GM18867 (cell line): ENCODE data around the gene NUMA1.

Source experiments
- ATAC-seq: cut with Tn5 transposase; IDR thresholded peaks from one replicate; pipeline ENCODE4 v1.9.1; 2021; ENCODE audit warnings: mild to moderate bottlenecking, moderate library complexity; ENCODE audit not compliant: unreplicated experiment

NUMA1 gene

DNA sequence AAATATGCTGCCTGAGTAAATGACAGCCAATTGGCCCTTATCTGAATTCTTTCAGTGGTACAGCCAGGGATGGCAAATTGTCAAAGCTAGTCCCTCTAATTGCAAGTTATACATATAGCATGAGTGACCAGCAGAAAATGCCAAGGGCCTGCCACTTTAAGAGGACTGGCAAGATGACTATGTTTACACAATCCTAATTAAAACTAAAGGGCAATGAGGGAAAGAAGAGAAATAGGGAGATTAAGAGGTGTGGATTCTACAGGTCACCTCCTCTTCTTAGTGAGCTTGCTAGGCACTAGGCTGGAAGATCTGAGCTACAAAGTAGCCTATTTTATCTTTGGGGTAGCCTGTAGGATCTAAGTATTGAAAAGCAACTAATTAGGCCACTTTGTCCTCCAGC lies 13.5 kb downstream of the NUMA1 start:
- ATAC-seq, result no peak

DNA sequence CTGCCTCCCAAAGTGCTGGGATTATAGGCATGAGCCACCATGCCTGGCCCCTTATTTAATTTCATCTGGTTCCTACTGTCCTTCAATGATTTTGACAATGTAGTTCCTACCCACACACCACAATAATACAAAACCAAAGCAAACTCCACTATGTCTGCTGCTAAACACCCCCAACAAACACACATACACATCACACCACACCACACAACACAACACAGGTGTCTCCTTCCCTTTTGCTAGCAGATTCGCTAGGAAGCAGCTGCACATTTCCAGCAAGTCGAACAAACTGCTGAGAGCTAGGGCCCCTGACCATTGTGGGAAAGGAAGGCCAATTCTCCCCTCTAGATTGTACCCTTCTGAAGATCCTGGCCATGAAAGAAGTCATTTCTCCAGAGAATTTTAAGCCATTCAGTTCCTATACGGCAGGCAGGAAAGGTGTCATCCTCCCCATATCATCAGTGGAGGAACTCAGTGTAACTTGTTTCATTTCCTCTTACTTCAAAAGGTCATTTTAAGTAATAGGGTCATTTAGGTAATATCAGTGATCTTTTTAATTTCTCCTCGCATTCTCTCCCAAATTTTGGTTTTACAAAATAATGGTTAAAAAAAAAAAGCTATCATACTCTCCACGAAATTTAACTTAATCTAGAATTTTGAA lies 18.5 kb downstream of the NUMA1 start:
- no peak for ATAC-seq

DNA sequence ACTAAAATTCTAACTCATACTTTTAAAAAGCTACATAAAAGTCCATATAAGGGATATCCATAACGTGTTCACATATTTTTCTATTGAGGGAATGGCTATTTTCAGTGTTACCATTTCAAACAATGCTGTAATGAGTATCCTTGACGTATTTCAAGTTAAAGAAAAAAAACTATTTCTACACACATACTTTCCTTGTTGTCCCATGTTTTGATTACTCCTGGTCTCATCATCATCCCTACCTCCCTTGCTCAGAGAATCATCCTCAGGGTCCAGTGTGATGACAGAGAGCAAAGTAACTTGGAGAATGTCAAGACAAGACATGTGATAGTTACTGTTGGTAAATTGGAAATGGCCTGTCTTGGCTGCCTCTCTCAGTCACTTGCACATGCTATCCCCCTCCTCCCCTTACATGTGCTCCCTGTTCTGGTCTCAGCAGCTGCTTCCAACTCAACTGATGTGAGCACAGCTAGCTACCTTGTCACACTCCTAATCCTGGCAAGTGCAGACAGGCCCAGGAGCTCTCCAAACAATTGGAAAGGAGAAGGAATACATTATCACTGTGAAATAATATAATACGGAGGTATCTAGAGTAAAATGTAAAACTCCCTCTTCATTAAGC lies 21.8 kb downstream of the NUMA1 start:
- ATAC-seq, result no peak

DNA sequence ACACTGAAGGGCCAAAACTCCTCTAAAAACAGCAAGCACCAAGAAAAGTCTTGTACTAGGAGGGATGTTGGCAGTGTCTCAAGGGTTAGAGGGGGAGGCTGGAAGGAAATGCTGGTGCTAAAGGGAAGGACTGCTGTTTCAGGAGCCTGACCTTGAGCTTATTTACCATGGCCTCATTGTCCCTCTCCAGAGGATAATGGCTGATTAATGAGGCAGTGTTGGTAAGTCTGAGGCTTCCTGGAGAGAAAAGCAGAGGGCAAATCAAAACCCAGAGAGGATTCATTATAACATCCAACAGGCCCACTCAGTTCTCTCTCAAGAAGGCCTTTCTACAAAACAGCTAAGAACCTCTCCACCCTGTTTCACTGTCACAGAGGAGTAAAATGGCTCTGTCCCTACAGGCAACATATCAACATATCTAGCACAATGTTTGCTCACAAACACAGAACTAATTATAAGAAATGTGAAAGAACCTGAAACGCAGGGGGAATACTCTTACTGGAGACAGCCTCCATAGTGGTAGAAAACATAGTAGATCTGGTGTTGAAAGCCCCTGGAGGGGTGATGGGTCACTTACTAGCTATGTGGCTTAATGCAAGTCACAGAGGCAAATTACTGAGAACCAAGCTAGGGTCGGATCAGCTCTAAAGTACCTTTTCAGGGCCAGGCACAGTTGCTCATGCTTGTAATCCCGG lies 31.4 kb downstream of the NUMA1 start:
- no peak for ATAC-seq

DNA sequence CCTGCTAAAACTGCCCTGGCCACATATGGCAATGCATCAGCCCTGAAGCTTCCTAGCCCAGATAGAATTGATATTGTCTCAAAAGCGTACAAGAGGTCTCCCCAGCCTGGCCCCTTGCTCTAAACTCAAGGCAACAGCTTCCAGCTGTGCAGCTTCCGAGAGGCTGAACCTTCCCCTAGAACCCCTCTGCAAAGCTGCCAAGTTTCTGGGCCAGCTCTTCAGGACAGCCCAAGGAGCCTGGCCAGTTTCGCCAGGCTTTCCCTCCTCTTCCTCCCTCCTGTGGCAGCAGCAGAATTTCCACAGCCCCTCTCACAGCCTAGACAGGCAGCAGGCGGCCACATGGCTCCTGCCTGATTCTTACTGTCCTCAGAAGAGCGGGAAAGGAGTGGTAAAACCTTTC lies 34.5 kb downstream of the NUMA1 start:
- no peak for ATAC-seq

DNA sequence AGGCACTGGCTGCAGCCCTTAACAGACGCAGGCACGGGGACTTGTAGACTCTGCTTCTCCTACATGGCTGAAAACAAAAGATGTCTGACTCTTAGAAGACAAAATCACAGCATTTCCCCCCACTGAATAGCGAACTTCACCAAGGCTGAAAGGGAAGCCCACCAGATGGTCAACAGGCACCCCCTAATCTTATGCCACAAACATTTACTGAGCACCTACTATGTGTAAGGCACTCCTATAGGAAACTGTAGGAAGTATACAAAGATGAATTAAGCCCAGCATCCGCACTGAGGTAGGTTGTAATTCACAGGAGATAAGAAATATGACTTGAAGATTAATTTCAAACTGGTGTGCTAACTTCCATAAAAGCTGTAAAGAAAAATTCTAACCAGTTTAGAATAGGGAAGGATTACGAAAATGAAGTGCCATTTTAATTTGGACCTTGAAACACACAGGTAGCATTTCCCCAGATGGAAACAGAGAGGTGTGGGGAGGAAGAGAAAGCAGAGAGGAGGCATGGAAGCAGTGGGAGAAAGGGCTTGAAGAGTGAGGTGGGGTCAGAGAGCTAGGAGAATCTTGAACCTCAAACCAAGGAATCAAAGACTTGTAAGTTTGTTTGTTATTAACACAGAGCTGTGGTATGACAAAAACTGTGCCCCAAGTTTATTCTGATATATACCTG lies 38.1 kb downstream of the NUMA1 start:
- ATAC-seq, result no peak

DNA sequence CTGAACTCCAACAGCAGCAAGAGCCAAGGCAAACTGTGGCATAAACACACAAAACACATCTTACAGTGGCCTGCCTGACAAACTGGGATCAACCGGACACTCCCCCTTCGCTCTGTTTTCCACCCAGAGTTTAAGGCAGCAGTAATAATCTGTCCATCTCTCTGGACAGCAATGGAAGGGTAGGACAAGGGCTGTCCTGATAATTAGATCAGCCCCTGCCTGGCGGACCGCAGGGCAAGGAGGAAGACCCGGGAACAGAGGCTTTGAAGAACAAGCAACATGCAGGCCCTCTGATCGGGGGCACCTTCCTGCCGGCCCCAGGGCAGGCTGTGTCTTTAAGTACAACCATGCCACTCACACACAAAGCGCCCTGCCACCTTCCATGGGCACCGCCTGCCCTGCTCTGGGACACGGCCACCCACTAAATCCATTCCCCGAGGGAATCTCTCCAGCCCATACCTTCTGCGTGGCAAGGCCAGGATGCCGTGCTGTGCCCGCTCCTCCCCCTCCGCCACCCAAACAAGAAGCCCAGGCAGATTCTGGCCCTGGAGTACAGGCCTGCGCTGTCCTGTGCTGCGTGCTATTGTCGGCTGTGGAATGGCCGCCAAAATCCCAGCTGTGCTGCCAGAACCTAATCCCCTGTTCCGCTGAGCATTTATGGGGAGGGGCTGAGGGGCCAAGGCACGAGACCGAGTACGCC lies 38.8 kb downstream of the NUMA1 start:
- ATAC-seq, result no peak

DNA sequence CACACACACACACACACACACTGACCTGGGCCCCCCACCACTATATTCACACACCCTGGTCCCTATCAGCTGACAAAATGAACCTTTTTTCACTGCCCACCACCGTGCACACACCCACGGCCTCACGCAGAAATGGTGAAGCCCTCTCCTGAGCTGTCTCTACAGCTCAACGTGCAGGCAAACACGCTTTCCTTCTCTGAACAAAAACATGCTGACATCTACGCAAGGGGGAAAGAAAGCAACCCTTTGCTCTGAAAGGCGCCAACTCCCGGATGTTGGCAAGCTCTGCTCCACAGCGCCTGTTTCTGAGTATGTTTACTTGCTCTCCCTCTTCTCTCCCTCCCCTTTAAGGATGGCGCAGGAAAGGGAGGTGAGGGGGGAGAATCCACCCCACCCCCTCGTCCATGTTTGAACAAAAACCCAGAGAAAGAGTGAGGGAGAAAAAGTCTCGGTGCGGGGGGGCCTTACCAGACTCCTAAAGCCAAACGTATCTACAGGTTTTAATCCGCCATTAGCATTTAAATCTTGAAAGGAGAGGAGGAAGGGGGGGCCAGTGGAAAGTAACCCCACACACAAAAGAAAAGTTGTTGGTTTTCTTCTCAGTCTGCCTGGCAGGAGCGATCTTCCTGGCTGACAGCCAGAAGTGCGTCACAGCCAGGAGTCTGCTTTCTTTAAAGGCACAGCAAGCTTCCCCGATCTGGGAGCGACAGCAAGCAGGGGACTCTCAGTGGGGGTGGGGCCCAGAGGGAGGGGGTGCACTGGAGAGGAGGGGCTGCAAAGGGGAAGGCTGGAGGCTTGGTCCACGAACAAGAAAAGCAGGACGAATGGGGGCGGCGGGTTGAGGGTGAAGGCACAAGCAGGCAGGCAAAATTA lies 39.6 kb downstream of the NUMA1 start:
- no peak for ATAC-seq

DNA sequence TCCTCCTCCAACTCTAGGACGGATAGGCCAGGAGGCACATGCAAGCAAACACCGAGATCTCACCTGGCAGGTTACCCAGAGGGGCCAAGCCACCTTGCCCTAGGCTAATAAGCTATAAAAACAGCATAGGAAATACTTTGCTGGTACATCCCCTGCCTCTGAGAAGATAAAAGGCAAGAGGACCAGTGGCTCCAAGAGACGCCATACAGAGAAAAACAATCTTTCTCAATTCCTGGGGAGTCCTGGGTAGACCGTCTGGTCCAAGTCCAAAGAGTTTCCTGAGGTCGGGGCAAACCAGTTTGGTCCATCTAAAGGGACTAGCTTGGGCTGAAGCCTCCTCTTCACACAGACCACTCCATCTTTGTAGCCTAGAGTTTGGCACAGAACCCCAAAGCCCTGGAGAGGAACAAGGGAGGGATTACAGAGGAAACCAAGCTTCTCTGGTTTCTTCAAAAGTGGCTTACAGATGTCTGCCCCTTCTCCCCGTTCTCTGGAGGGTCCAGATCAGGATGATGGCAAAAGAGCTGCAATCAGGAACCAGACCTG lies 40.4 kb downstream of the NUMA1 start:
- no peak for ATAC-seq

DNA sequence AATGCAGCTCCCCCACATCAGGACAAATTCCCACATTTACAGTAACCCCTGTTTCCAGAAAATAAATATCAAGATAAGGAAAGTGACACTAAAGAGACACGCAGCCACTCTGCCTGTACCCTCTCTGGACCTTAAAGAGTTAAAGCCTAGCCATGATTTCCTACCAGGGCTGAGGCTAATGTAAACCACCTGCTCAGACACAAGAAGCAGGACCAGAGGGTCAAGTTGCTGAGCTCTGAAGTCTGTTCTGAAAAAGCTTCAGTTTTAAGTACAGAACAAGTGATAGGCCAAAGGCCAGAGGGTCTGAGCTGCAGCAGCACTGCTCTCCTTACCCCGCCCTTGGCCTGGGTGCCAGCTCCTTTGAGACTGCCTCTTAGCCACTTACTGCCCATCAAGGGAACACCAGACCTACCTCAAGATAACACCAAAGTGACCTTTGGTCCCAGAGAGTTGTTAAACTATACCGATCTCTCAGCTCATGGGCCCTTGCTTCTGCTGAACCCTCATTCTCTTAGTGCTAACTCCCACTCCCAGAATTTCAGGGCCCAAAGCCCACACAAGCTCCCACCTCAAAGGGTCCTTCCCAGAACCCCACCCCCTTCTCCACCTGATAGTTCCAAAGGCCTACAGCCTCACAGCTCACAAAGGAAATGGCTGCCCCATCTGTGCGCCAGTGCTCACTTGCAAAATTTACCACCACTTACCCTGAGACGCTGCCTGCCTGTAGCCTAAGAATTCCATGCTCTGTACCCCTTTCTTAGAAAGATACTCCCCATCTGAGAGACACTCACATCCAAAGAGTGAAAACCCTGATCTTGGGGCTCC lies 41.1 kb downstream of the NUMA1 start:
- no peak for ATAC-seq

DNA sequence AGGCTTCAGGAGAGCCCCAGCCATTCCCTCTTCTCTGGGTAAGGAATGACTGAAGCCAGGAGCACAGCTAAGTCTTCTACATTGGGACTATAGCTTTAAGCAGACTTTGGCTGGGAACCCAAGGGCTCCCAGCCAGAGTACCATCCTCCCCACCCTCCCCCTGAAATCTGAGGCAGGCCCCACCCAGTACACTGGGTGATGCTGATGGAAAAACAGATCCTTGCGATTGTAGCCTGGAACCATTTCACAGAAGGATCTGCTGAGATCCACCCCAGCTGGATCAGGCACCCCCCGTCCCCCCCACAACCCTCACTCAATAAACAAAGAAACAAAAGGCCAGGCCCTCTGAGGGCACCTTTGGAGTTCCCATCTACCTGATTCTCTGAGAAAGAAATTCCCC lies 41.9 kb downstream of the NUMA1 start:
- no peak for ATAC-seq

DNA sequence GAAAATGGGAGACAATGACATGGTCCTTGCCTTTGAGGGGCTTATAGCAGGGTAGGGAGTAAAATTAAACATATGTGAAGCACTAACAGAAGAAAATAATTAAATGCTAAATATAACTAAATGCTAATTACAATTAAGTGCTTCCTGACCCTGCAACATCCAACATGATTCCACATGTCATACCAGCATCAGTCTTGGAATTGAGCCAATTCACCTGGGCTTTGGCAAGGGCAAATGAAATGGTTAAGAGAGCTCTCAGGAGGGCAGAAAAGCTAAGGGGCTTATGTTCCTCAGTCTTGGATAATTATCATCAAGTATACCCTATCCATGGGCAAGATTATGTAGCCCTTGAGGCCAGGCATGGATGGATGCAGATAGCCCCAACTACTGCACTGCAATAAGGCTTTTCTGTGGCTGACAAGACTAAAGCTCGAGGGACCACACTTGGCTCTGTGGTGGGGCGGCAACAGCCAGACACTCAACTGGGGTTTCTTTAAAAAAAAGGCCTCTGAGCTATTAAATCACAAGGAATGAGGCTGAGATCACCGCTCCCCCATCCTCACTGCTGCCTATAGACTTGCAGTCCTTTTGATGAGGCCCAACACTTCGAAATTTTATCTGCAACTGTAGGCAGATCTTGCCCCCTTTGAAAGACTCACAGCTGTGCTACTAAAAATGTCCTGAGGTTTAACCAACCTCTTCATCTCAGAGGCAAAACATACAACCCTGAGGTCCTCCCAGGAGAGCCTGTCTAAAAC lies 42.6 kb downstream of the NUMA1 start:
- no peak for ATAC-seq

DNA sequence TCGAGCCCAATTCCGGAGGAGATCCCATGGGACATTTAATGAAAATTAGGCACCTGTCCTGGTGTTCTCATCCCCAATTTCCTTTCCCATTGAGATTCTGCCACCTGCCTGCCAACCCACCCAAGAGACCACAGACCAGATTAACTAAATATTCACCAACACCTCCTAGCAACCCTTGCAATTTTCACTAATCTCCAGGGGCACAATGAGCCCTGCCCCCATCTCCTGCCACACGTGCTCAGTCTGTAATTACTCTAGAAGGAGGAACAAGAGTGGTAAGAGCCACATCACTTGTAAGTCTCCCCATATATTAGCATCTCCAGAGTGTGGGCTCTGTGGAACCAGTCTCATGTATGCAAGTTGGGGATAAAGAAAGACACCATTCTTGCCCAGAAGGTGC lies 43.7 kb downstream of the NUMA1 start:
- ATAC-seq, result no peak

DNA sequence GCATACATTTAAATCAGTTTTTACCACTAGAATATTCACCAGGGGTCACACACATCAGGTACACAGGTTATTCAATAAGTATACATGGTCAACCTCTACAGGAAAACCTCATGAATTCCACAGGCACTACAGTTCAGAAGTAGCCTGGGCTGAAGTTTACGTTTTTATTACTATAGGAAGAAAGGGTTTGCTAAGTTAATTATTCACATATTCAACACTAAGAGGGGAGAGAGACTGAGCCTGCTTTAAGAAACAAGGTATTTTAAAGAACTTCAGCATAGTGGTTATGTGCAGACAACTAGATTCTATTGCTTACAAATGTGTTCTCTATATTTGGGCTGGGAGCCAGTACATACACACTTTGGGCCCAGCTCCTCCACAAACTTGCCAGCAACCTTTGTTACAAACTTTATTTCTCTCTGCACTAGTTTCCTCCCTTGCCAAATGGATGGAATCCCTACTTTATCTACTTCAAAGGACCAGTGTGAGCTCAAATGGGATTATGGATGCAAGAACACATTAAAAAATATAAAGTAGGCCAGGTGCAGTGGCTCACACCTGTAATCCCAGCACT lies 49.8 kb downstream of the NUMA1 start:
- ATAC-seq, result no peak

DNA sequence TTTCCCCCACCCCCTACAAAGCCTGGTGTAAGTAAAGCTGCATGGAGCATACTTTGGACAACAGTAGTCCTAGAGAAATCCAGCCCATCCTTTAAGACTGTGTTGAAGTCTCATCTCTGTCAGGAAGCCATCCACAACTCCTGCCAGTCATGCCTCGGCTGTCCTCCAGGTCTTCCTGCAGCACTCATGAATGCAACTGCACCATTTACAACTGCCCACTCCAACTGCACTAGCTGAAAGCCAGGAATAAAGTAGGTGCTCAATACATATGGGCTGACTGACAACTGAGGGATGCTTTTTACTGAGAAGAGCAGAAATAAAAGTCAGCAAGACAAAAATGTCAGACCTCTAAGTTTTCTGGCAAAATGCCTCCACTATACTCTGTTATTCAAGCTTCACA lies 54.3 kb downstream of the NUMA1 start:
- no peak for ATAC-seq

DNA sequence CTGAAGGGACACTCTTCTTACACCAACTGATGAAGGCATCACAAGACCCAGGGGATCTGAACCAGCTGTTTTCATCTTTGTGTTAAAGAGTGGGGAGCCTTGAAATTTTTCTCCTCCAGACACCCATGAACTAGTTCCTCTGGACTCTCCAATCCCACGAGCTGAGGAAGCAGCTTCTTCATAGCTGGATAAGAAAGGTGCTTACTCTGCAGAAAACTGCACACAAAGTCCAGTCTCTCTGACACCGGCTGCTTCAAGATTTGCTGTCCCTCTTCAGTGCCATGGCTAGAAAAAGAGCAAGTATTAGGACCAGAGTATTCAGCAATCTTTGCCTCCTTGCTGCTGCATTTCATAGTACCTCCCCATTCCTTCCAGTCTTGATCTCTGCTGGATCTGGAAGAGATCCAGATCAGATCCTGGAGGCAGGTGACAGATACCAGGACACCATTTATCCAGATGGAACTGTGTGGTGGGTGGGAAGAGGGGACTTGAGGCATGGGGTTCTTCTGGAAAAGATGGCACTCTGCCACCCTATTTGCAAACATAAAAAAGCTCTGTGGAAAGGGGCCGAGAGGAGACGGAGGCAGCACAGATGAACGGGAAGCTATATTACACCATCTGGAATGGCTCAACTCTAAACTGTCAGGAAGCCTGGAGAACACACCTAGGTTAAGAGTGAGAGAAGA lies 56.1 kb downstream of the NUMA1 start:
- ATAC-seq, result no peak

DNA sequence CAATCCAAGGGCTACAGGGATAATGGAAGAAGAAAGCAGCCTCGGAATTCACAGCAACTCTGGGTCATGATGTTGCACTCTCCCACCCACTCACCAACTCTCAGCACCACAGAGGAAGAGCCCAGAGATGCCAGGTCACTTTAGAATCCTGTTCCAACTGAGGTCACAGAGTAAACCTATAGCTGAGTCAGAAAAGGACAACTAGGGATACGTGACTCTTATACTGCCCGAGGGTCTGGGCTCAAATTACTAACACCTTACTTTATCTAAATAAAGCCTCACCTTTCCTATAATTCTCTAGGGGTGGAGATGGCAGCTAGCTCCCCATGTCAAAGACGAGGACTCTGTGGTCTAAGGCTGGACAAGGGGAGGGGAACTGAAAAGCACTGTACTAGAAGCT lies 57.0 kb downstream of the NUMA1 start:
- no peak for ATAC-seq

DNA sequence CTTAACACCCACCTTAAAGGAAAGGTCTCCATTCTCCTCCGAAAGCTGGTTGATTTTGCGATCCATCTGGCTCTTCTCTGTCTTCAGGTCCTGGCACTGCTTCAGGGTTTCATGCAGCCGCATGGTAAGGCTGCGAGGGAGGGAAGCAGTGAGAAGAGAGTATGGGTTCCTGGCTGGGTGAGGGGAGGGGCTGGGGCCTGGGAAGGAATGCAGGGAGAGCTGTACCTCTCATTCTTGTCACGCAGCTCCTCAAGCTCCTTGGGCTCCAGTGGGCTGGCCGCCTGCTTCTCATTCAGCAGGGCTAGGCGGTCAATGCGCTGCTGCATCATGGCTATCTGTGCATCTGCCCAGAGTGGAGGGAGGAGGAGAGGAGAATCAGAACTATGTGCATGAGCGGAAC lies 62.2 kb downstream of the NUMA1 start:
- ATAC-seq, result no peak
